GM19455 (cell line): ENCODE results near the gene C8B.

Experiments
- ATAC-seq: cut with Tn5 transposase; IDR thresholded peaks from one replicate; pipeline ENCODE4 v1.9.1; 2021; ENCODE audit not compliant: unreplicated experiment

C8B gene

GRCh38 chr1:56933161-56933560, 32.7 kb downstream of the C8B start:
- ATAC-seq: no peak

GRCh38 chr1:56931686-56932085, 34.1 kb downstream of the C8B start:
- ATAC-seq: no peak

GRCh38 chr1:56931211-56931610, 34.6 kb downstream of the C8B start:
- ATAC-seq: no peak

- ATAC-seq: no peak
Observed at GRCh38 chr1:56929492-56929891, 36.3 kb downstream of the C8B start.

GRCh38 chr1:56927986-56928385, 37.8 kb downstream of the C8B start:
- no peak for ATAC-seq

- ATAC-seq: no peak
Observed at GRCh38 chr1:56927171-56927570, 38.6 kb downstream of the C8B start.

GRCh38 chr1:56925193-56925592, 40.6 kb downstream of the C8B start:
- no peak for ATAC-seq

- no peak for ATAC-seq
Observed at GRCh38 chr1:56924116-56924515, 41.7 kb downstream of the C8B start.

GRCh38 chr1:56923201-56923600, 42.6 kb downstream of the C8B start:
- ATAC-seq: no peak

- ATAC-seq: no peak
Observed at GRCh38 chr1:56922507-56922906, 43.3 kb downstream of the C8B start.

GRCh38 chr1:56922070-56922469, 43.7 kb downstream of the C8B start:
- ATAC-seq: no peak

GRCh38 chr1:56921479-56921878, 44.3 kb downstream of the C8B start:
- ATAC-seq: no peak

- ATAC-seq: no peak
Observed at GRCh38 chr1:56920591-56921001, 45.2 kb downstream of the C8B start.

GRCh38 chr1:56917356-56917755, 48.5 kb downstream of the C8B start:
- ATAC-seq: no peak

- no peak for ATAC-seq
Observed at GRCh38 chr1:56916630-56917029, 49.2 kb downstream of the C8B start.

GRCh38 chr1:56915960-56916359, 49.9 kb downstream of the C8B start:
- ATAC-seq: no peak

- no peak for ATAC-seq
Observed at GRCh38 chr1:56912325-56912724, 53.5 kb downstream of the C8B start.

- ATAC-seq: no peak
Observed at GRCh38 chr1:56911098-56911938, 54.5 kb downstream of the C8B start.

- no peak for ATAC-seq
Observed at GRCh38 chr1:56910441-56910985, 55.3 kb downstream of the C8B start.

GRCh38 chr1:56908619-56909221, 57.1 kb downstream of the C8B start:
- ATAC-seq: no peak

GRCh38 chr1:56905667-56906066, 60.1 kb downstream of the C8B start:
- ATAC-seq: no peak

- ATAC-seq: no peak
Observed at GRCh38 chr1:56904663-56905397, 61.0 kb downstream of the C8B start.
